Measurements from ENCODE around the gene NUPR1.
A peak's percentile ranks its signal among the peaks of the same experiment; 100 is the strongest.
"Not testable (repeated sequence)": the region's sequence is repeated elsewhere in the genome, so short reads cannot be mapped to it uniquely, and the experiment has no call there.

Gene NUPR1

DNA sequence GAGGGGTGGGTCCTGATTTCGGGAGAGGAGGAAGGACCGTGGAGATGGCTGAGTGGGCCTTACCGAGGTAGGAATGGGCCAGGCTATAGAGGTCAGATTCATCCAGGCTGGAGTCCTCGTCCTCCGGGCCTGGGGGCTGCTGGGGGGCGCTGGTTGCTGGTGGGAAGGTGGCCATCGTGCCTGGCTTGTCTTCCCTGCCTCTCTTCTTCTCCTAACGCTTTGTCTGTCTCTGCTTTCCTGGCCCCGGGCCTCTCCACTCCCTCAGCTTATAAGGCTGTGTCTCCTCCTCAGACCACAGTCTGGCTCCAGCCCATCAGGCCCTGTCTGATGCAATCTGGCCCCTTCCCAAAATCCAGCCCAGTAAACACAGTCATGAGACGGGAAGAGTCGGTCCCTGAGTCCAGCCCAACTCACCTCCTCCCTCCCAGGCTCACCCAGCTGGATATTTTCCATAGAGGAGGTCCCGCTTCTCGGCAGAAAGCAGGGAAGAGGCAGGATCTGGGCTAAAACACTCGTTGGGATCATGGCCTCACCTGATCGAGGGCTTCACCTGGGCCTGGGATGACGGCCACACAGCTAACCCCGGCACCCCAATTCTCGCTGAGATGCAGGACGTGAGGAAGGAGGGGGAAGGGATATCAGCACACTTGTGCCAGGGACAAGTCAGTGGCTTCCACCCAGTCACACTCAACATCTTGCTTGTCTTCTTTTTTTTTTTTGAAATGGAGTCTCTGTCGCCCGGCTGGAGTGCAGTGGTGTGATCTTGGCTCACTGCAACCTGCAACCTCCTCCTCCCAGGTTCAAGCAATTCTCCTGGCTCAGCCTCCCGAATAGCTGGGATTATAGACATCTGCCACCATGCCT lies at the start of gene NUPR1:
Gene NUPR1 (minus strand): TSS at position 242 of the 864 bp plus-strand sequence. CDS start 67 bp downstream, at position 175.
- DNase-seq, result no peak

GRCh38 chr16:28587386-28587785 lies 48.6 kb upstream of the NUPR1 start:
- peak; percentile 33 for DNase-seq

DNA sequence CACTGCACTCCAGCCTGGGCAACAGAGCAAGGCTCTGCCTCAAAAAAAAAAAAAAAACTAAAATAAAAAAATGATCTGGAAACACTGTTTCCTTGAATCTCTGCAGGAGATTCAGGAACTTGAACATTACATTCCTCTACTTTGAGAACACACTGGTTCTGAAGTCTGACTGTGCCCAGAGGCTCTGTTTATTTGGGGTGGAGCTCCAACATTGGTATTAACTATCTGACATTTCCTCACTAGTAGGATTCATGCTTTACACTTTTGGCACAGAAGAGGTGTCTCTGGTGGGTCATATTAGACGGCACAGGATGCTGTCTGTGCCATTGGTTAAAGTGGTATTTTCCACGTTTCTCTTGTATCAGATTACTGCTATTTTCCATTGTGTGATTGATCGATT lies 47.7 kb upstream of the NUPR1 start:
- DNase-seq, result no peak

- DNase-seq, result no peak
These were observed 46.9 kb upstream of the NUPR1 start for GRCh38 chr16:28585674-28586073.

- no peak for DNase-seq
These were observed 42.0 kb upstream of the NUPR1 start for GRCh38 chr16:28580726-28581315.

- no peak for DNase-seq
These were observed 36.8 kb upstream of the NUPR1 start for GRCh38 chr16:28575446-28576109.

DNA sequence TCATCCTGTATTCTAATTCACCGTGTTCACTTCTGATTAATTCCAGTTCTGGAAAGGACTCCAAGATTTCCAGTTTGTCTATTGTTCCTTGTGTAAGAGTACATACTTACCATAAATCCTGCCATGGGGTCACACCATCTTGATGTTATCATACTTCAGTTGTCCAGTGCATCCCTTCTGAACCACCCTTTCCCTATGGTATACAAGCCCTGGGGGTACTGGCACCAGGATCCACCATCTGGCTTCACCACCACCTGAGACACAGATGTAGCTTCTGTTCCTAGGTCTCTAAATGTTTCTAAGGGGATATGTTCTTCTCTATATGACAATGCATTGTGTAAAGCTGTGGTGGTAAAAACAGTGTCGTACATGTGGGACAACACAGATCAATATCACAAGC lies 36.2 kb upstream of the NUPR1 start:
- DNase-seq, result no peak

GRCh38 chr16:28573738-28574718 lies 35.3 kb upstream of the NUPR1 start:
- DNase-seq, result no peak

DNA sequence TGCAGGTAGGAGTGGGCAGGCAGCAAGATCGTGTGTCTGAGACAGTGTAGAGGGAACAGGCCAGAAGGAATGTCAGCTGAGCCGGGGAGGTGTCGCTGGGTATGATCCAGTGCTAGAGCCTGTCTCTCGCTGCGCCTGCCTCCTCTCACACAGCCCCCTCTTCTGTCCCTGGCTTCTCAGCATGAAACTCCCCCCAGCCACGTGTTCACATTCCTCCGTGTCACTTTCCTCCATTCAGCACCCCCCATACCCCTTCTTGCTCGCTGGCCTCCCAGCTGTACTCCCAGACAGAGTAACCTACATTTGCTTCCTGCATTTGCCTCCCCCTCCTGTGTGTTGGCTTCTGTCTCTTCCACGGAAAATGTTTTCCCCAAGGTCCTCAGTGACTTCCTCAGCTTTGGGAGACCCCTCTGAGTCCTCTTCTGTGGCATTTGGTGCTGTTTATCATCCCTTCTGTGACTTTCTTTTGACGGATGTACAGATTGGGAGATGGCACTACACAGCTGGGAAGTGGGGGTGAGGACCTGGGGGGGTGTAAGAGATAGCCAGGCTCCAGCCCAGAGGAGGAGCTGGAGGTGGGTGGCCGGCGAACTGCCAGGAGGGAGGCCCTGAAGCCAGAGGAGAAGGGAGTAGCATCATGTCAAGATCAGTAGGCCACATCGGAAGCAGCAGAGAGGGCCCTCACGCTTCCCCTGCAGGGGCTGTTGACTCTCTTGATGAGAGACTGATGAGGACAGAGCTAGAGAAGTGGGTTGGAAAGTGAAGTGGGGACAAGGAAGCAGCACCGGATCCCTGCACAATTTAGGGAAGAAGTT lies 34.1 kb upstream of the NUPR1 start:
- DNase-seq, result no peak

DNA sequence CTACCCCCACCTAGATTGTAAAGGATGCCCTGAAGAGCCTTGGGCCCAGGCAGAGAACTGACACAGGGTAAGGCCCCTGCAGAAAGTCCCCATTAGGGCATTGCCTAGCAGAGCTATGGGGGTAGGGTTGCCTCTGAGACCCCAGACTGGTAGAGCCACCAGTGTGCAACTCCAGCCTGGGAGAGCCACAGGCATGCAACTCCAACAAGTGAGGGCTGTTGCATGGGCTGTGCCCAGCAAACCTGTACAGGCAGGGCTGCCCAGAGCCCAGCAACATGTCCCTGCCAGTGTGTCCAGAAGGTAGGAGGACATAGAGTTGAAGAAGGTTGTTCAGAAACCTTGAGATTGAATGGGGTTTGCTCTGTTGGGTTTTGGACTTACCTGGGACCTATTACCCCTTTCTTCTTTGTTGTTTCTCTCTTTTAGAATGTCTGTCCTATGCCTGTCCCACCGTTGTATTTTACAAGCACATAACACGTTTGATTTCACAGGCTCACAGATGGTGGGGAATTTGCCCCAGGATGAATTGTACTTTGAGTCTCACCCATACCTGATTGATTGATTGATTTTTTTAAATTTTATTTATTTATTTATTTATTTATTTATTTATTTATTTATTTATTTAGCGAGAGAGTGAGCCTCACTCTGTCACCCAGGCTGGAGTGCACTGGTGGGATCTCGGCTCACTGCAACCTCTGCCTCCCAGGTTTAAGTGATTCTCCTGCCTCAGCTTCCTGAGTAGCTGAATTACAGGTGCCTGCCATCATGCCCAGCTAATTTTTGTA lies 31.4 kb upstream of the NUPR1 start:
- no peak for DNase-seq

- no peak for DNase-seq
These were observed 30.2 kb upstream of the NUPR1 start for GRCh38 chr16:28569021-28569420.

- DNase-seq, result no peak
These were observed 28.5 kb upstream of the NUPR1 start for GRCh38 chr16:28567292-28567691.

DNA sequence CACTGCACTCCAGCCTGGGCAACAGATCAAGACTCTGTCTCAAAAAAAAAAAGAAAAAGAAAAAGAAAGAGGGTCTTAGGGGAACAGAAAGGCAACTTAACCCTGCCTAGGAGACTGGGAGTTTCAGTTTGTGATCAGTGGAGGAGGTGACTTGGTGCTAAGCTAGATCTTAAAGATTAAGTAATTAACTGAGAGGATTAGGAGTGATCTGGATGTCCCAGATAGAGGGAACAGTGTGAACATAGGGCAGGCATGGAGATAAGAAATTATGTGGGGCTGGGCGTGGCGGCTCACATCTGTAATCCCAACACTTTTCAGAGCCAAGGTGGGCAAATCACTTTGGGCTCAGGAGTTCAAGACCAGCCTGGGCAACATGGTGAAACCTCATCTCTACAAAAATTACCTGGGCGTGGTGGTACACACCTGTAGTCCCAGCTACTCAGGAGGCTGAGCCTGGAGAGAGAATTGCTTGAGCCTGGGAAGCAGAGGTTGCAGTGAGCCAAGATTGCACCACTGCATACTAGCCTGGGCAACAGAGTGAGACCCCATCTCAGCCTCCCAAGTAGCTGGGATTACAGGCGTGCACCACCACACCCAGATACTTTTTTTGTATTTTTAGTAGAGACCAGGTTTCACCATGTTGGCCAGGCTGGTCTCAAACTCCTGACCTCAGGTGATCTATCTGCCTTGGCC lies 27.6 kb upstream of the NUPR1 start:
- not testable (repeated sequence) for DNase-seq

DNA sequence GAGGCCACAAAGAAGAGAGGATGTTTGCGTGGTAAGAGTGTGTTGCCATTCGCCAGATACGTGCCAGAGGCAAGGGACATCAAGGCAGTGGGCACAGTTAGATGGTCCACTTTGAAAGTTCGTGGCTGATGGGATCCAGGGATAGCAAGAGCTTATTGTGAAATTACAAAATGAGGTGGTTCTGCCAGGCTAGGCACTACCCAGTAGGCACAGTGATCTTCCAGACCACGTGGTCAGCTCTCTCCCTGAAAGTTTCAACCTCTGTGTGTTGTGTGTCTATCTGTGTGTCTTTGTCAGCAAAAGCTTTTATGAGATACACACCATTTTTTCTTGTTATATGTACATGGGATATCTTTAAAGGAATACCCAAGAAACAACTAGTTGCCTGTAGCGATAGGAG lies 24.4 kb upstream of the NUPR1 start:
- DNase-seq, result no peak

DNA sequence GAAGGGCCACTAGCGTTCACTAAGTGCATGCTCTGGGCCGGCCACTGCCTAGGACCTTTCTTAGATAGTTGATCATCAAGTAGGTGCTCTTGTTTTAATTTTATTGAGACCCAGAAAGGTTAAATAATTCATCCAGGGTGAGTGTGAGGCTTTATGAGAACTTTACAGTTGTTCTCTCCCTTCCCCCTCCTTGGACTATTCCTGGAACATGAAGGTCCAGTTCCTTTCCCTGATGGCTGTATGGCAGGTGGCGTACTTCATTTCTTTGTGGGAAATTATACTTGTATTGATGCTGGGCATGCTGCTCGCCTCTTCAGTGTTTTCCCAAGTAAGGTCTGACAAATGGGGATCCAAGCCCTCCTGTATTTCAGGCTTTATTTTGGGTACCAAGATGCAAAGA lies 23.4 kb upstream of the NUPR1 start:
- no peak for DNase-seq

- no peak for DNase-seq
These were observed 22.9 kb upstream of the NUPR1 start for GRCh38 chr16:28561557-28562187.

DNA sequence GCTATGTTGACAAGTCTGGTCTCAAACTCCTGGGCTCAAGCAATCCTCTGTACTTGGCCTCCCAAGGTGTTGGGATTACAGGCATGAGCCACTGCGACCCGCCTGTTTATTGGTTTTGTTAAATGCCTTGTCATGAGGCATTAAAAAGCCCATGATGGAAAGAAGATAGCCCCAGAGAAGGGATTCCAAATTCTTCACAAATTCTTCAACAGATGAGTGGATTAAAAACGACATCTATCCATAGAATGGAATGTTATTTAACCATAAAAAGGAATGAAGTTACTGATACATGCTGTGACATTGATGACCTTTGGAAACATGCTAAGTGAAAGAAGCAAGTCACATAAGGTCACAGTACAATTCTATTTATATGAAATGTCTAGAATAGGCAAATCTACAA lies 19.7 kb upstream of the NUPR1 start:
- DNase-seq, result no peak

GRCh38 chr16:28556914-28557320 lies 18.1 kb upstream of the NUPR1 start:
- DNase-seq, result no peak

- no peak for DNase-seq
These were observed 16.8 kb upstream of the NUPR1 start for GRCh38 chr16:28555561-28555960.
